Measurements from ENCODE around the gene SPATA6.
"Not testable (repeated sequence)": the region's sequence is repeated elsewhere in the genome, so short reads cannot be mapped to it uniquely, and the experiment has no call there.

The SPATA6 gene

GRCh38 chr1:48450505-48450904, 21.5 kb downstream of the SPATA6 start:
- no peak for DNase-seq

GRCh38 chr1:48448932-48449331, 23.1 kb downstream of the SPATA6 start:
- no peak for DNase-seq

- DNase-seq, result not testable (repeated sequence)
These were observed 27.8 kb downstream of the SPATA6 start for GRCh38 chr1:48444186-48444585.

- no peak for DNase-seq
These were observed 29.0 kb downstream of the SPATA6 start for GRCh38 chr1:48442864-48443619.

GRCh38 chr1:48440786-48441185, 31.2 kb downstream of the SPATA6 start:
- not testable (repeated sequence) for DNase-seq

- DNase-seq, result no peak
These were observed 32.6 kb downstream of the SPATA6 start for GRCh38 chr1:48439380-48439779.

- DNase-seq, result not testable (repeated sequence)
These were observed 34.6 kb downstream of the SPATA6 start for GRCh38 chr1:48437379-48437778.

- DNase-seq, result not testable (repeated sequence)
These were observed 36.5 kb downstream of the SPATA6 start for GRCh38 chr1:48435312-48436002.

GRCh38 chr1:48430832-48431231, 41.2 kb downstream of the SPATA6 start:
- DNase-seq, result no peak

GRCh38 chr1:48422009-48422408, 50.0 kb downstream of the SPATA6 start:
- no peak for DNase-seq

GRCh38 chr1:48418742-48419141, 53.3 kb downstream of the SPATA6 start:
- DNase-seq, result no peak

- DNase-seq, result no peak
These were observed 57.0 kb downstream of the SPATA6 start for GRCh38 chr1:48415050-48415449.

- no peak for DNase-seq
These were observed 57.7 kb downstream of the SPATA6 start for GRCh38 chr1:48414264-48414663.

- no peak for DNase-seq
These were observed 66.1 kb downstream of the SPATA6 start for GRCh38 chr1:48405940-48406339.

- DNase-seq, result no peak
These were observed 66.6 kb downstream of the SPATA6 start for GRCh38 chr1:48405400-48405799.

GRCh38 chr1:48402599-48402998, 69.4 kb downstream of the SPATA6 start:
- DNase-seq, result no peak

- DNase-seq, result no peak
These were observed 75.8 kb downstream of the SPATA6 start for GRCh38 chr1:48396208-48396607.

- no peak for DNase-seq
These were observed 80.1 kb downstream of the SPATA6 start for GRCh38 chr1:48391926-48392325.

- DNase-seq, result no peak
These were observed 84.6 kb downstream of the SPATA6 start for GRCh38 chr1:48387409-48387808.

GRCh38 chr1:48374785-48375184, 97.2 kb downstream of the SPATA6 start:
- DNase-seq, result no peak

- no peak for DNase-seq
These were observed 100.4 kb downstream of the SPATA6 start for GRCh38 chr1:48371598-48371997.

GRCh38 chr1:48362901-48363300, 109.1 kb downstream of the SPATA6 start:
- DNase-seq, result no peak

GRCh38 chr1:48356901-48357300, 115.1 kb downstream of the SPATA6 start:
- no peak for DNase-seq

- DNase-seq, result no peak
These were observed 127.6 kb downstream of the SPATA6 start for GRCh38 chr1:48344373-48344772.

Data from right forelimb (tissue), 1 donor.